GM20431 (cell line): ENCODE measurements around the gene DNAH2.

Experiments
- in situ Hi-C: fragments of 300-500 bp; cut with MseI, MboI; formaldehyde crosslinking; loops from one replicate; pipeline ENCODE4 v1.15.0; 2020; ENCODE audit warnings: low sequenced_read_pairs; ENCODE audit not compliant: unreplicated experiment

DNAH2 gene, protein sequence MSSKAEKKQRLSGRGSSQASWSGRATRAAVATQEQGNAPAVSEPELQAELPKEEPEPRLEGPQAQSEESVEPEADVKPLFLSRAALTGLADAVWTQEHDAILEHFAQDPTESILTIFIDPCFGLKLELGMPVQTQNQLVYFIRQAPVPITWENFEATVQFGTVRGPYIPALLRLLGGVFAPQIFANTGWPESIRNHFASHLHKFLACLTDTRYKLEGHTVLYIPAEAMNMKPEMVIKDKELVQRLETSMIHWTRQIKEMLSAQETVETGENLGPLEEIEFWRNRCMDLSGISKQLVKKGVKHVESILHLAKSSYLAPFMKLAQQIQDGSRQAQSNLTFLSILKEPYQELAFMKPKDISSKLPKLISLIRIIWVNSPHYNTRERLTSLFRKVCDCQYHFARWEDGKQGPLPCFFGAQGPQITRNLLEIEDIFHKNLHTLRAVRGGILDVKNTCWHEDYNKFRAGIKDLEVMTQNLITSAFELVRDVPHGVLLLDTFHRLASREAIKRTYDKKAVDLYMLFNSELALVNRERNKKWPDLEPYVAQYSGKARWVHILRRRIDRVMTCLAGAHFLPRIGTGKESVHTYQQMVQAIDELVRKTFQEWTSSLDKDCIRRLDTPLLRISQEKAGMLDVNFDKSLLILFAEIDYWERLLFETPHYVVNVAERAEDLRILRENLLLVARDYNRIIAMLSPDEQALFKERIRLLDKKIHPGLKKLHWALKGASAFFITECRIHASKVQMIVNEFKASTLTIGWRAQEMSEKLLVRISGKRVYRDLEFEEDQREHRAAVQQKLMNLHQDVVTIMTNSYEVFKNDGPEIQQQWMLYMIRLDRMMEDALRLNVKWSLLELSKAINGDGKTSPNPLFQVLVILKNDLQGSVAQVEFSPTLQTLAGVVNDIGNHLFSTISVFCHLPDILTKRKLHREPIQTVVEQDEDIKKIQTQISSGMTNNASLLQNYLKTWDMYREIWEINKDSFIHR (N-terminal part only)

DNA sequence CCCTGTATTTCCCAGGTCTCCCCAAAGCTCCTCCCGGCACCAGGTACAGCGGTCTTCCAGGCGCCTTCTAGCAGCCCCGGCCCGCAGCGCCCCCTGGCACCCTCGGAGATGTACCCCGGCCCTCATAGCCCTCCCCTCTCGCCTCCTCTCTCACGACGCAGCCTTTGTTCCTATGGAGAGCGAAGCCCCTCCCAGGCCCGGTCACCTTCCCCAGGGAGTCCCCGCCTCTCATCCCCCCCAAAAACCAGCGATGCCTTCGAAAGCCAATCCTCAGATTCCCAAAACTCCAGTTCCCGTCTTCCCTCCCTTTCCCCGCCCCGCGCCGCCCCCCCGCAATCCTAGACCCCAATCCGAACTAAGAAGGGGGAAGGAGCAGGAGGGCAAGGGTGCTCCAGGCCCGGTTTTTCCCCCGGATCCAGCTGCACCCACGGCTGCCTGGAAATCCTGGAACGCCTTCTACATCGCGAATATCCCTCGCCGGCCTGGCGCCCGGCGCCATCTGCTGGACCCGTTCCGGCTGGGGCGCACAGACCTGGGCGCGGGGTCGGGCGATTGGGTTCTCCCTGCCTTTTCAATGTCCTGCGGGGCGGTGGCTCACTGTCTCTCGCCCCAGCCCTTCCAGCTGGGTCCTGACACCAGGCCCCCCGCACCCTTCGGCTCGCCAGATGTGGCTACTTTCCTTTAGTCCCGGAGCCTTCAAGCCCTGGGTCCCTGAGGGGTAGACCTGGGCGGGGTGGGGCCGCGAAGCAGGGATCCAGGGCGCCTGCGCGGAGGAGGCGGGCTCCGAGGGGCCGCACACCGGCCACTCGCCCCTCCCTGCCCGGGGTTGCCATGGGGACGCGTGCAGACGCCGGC lies at the start of gene DNAH2:
Gene DNAH2 (plus strand): TSS at position 844 of the 855 bp plus-strand sequence. CDS start 1,991 bp downstream, outside the sequence.
- in situ Hi-C loops = no loop called here

DNA sequence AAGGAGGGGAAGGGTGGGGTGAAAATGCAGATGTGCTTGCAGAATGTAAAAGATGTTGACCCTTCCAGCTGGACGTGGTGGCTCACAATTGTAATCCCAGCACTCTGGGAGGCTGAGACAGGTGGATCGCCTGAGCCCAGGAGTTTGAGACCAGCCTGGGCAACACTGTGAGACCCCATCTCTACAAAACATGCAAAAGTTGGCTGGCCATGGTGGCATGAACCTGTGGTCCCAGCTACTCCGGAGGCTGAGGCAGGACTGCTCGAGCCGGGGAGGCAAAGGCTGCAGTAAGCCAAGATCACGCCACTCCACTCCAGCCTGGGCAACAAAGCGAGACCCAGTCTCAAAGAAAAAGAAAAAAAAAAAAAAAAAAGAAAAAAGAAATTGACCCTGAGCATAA lies 49.1 kb upstream of the DNAH2 start:
- in situ Hi-C loops = no loop called here

DNA sequence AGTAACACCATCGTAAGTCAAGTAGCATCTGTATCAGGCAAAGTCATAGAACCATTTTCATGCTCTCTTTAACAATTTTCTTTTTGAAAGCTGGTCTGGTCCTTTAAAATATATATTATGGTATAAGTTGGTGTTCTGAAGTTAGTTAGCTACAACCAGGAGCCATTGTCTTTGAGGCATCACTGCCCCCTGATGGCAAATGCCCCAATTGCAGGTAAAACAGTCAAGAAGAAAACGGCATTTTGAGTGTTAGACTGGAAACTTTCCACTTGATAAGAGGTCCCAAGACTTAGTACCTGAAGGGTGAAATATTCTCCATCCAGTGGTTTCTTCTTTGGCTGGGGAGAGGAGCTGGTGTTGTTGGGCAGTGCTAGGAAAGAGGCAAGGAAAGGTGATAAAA lies 44.3 kb upstream of the DNAH2 start:
- in situ Hi-C loops = no loop called here

DNA sequence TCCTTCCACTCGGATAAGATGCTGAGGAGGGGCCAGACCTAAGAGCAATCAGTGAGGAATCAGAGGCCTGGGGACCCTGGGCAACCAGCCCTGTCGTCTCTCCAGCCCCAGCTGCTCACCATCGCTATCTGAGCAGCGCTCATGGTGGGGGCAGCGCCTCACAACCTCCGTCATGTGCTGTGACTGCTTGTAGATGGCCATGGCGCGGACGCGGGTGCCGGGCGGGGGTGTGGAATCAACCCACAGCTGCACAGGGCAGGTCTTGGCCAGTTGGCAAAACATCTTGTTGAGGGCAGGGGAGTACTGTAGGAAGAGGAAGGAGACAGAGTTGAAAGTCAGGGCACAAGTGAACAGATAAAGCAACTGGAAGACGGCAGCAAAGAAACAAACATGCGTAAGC lies 42.6 kb upstream of the DNAH2 start:
- in situ Hi-C loops = no loop called here

DNA sequence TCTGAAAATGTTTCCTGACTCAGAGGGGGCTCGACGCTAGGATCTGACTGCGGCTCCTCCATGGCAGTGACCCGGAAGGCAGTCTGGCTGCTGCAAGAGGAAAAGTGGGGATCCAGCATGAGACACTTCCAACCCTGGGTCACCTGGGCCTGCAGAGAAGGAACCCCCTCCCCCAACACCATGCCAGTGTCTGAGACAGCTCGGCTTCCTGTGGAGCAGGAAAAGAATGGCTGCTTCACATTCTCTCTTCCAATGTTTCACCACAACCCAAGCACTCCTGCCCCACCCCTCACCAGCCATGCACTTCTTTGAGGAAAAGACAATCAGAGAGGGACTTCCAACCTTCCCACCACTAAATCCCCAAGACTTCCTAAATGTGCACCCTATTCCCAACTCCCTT lies 41.0 kb upstream of the DNAH2 start:
- in situ Hi-C loops = no loop called here

DNA sequence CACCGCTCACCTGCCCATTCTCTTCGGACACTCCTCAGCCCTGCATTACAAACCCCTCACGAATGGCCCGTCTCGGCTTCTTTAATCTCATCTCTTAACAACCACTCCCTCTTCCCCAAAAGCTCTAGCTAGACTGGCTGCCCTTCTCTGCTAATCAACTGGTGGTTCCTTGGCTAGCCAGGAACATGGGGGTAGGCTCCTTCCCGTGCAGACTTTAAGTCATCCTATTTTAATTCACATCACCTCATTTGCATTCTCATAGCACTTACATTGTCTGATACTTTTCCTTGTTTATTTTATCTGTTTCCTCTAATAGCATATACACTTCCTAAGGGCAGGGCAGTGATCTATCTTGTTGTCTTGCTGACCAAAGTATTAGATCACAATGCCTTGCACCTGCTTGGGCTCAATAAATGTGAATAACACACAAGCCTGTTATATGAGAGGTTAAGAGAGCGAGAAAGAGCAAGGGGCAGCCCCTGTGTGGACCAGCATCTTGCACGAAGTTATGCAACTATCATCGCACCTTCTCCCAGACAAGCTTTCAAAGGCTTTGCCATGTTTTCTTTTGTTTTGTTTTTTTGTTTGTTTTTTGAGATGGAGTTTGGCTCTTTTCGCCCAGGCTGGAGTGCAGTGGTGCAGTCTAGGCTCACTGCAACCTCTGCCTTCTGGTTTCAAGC lies 40.0 kb upstream of the DNAH2 start:
- in situ Hi-C loops = no loop called here

DNA sequence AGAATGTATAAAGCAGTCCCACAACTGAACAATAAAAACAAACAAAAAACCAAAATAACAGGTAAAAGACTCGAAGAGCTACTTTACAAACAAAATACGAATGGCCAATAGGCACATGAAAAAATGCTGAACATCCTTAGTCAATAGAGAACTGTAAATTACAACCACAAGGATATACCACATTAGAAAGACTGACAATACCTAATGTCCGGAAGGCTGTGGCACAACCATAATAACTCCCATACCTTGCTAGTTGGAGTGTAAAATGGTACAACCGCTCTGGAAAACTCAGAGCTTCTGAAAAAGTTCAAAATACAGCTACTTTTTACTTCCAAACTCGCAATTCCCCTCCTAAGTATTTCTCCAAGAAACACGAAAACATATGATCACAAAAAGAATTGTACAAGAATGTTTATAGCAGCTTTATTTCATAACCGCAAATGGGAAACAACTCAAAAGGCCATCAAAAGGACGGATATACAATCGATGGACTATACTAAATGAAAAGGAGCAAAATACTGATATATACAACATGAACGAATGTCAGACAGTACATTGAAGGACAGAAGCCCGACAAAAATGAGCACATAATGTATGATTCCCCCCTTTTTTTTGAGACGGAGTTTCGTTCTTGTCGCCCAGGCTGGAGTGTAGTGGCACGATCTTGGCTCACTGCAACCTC lies 32.6 kb upstream of the DNAH2 start:
- in situ Hi-C loops = no loop called here

DNA sequence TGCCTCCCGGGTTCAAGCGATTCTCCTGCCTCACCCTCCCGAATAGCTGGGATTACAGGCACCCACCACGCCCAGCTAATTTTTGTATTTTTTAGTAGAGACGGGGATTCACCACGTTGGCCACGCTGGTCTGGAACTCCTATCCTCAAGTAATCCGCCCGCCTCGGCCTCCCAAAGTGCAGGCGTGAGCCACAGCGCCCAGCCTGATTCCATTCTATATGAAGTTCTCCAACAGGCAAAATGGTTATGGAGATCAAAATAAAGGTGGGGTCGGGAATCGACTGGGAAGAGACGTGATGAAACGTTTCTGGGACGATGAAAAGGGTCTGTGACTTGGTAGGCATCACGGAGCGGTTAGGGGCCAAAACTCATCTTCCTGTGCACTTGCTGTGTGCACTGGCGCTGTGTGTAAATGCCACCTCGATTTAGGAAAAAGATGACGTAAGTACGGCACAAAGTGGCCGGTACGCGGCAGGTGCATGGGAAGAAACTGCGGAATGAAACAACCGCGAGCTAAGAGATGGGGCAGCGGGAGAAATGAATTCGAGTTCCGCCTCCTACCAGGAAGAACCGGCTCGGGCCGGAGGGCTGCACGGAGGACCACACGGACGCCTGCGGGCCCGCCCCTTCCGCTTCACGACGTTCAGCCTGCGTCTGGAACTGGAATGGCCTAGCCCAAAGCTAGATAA lies 31.9 kb upstream of the DNAH2 start:
- in situ Hi-C loops = no loop called here

DNA sequence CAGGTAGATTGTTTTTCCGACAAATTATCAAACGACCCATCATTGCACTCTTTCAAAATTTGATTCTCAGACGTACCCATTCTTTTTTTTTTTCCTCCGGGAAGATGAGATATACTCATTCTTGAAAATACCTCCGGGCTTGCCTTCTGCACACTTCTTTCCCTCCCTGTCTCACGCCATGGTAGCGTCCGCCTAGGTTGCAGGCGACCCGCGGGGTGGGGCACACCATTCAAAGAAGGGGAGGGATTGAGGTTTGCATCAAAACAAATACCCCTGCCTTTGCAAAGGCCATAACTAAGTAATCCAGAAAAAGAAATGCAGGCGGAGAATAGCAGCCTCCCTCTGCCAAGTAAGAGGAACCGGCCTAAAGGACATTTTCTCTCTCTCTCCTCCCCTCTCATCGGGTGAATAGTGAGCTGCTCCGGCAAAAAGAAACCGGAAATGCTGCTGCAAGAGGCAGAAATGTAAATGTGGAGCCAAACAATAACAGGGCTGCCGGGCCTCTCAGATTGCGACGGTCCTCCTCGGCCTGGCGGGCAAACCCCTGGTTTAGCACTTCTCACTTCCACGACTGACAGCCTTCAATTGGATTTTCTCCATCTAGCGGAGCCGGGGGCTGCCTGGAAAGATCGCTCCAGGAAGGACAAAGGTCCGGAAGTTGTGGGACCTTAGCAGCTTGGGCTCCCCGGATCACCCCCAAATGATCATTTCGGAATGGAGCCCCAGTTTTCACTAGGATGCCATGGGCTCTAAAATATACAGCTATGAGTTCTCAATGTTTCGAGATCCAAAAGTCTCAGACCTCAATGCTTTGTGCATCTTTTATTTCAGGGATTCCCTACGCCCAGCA lies 31.1 kb upstream of the DNAH2 start:
- in situ Hi-C loops = no loop called here

DNA sequence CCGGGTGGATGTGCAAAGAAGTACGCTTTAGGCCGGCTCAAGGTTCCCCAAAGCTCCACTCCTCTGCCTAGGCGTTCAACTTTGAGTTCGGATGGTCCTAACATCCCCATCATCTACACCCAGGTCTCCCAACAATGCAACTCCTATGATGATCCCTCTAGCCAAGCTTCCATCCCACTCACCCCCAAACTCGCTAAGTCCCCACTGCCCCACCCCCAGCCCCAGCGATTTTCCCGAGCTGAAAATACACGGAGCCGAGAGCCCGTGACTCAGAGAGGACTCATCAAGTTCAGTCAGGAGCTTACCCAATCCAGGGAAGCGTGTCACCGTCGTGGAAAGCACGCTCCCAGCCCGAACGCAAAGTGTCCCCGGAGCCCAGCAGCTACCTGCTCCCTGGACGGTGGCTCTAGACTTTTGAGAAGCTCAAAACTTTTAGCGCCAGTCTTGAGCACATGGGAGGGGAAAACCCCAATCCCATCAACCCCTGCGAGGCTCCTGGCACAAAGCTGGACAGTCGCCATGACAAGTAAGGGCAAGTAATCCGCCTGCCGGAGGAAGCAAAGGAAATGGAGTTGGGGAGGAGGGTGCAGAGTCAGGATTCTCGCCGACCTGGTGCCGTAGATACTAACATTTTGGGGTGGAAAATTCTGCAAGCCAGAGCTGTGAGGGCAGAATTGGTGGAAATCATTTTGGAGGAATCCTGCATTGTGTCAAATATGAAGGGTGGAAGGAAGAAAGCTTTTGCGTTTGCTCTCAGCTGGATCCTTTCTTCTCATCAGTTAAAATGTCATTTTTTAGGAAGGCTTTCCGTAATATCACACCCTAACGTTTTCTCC lies 30.3 kb upstream of the DNAH2 start, which contains the start of gene TP53:
Gene TP53 (minus strand): TSS at position 419 of the 836 bp plus-strand sequence. CDS start 10,896 bp downstream, outside the sequence.
- in situ Hi-C loops = no loop called here

DNA sequence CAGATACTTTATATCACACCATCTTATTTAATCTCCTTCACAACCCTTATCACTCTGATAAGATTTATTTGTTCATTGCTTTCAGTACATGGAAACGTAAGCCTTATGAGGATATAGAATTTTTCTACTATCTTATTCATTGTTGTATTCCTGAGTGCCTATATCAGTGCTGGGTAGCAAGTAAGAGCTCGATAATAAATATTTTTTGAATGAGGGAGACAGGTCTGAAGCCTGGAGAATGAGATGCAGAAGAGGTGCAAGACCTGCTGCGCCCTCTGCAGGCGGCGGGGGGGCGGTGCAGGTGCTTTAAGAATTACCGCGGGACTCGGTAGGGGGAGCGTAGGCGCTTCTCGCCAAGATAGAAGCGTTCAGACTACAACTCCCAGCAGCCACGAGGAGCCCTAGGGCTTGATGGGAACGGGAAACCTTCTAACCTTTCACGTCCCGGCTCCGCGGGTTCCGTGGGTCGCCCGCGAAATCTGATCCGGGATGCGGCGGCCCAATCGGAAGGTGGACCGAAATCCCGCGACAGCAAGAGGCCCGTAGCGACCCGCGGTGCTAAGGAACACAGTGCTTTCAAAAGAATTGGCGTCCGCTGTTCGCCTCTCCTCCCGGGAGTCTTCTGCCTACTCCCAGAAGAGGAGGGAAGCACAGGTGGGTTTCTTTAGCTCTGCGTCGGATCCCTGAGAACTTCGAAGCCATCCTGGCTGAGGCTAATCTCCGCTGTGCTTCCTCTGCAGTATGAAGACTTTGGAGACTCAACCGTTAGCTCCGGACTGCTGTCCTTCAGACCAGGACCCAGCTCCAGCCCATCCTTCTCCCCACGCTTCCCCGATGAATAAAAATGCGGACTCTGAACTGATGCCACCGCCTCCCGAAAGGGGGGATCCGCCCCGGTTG lies 29.4 kb upstream of the DNAH2 start, which contains the start of gene WRAP53:
Gene WRAP53 (plus strand): TSS at position 570 of the 900 bp plus-strand sequence. CDS start 172 bp downstream, at position 742.
- in situ Hi-C loops = no loop called here

DNA sequence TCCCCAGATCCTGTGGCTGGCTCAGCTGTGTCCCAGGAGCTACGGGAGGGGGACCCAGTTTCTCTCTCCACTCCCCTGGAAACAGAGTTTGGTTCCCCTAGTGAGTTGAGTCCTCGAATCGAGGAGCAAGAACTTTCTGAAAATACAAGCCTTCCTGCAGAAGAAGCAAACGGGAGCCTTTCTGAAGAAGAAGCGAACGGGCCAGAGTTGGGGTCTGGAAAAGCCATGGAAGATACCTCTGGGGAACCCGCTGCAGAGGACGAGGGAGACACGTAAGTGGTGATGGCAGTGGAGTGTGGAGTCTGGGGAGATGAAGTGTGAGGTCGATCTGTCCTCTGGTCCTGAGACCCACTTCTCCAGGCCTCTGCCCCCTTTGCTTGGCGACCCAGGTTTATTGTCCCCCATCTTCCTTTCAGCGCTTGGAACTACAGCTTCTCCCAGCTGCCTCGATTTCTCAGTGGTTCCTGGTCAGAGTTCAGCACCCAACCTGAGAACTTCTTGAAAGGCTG lies 28.7 kb upstream of the DNAH2 start:
- in situ Hi-C loops = no loop called here

DNA sequence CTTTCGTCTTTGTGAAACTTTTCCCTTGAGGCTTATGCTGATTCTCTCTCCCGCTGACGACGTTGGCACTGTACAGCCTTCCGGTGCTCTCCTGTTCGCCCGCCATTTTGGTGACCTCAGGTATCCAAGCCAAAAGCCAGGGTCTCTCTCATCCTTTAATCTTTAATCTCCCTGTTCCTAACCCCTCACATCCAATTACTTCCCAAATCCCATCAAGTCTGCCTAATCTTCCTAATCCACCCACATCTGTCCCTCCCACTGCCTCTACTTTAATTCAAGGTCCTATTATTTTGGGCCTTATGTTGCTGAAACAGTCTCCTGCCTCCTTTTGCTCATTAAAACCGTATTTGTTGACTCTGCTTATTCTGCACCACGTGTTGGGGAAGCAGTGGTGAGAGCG lies 22.0 kb upstream of the DNAH2 start:
- in situ Hi-C loops = no loop called here

DNA sequence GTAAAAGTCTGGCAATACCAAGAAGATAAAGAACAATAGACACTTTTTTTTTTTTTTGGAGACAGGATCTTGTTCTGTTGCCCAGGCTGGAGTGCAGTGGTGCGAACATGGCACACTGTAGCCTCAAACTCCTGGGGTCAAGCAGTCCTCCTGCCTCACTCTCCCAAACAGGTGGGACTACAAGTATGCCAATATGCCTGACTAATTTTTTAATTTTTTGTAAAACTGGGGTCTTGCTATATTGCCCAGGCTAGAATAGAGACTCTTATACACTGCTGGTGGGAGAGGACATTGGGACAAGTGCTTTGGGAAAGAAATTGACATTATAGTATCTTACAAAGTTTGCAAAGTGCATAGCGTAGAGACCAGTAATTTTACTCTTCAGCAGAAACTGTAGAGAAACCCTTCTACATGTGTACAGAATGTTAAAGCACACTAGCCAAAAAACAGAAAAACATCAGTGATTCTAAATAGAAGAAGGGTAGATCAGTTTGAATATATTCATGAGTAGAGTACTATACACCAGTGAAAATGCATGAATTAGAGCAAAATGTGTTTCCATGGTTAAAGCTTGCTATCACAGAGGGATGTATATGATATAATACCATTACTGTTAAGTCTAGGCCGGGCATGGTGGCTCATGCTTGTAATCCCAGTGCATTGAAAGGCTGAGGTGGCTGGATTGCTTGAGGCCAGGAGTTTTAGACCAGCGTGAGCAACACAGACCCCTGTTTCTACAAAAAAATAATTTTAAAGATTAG lies 19.5 kb upstream of the DNAH2 start:
- in situ Hi-C loops = no loop called here

DNA sequence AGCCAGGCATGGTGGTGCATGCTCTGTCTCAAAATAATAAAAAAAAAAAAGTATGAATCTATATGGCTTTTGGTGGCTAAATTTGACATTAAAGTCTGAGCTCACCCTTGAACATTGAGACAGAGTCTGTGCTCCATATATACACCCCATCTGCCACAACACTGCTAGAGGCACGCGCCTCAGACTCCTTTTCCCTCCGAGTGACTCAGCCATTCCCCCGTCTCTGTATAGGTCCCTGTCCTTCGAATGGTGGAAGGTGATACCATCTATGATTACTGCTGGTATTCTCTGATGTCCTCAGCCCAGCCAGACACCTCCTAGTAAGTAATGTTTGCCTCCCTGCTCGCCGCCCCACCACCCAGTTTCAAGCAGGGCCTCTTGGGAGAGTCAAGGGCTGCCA lies 17.0 kb upstream of the DNAH2 start:
- in situ Hi-C loops = no loop called here
